ELR (cell line): ENCODE data around the gene IFNK.

ENCODE experiments used
- DNase-seq: peaks from one replicate; pipeline ENCODE4 v3.0.0-alpha.2; 2015; ENCODE audit warnings: low read depth

The IFNK gene

DNA sequence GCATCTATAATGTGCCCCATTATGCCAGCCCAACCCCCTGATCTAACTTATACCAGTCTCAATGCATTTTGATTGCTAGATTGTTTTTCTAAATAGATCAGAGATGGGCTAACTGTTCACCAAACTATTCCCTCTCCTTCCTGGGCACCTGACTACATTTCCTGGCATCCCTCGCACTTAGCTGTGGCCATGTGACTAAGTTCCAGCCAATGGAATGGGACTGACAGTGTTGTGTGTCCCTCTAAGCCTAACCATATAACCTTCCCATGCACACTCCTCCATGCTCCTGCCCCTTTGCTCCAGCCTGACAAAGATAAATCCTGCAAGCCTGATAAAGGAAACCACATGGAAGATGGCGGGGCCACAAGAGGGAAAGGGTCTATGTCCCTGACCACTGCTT lies 12.3 kb upstream of the IFNK start:
- no peak for DNase-seq

DNA sequence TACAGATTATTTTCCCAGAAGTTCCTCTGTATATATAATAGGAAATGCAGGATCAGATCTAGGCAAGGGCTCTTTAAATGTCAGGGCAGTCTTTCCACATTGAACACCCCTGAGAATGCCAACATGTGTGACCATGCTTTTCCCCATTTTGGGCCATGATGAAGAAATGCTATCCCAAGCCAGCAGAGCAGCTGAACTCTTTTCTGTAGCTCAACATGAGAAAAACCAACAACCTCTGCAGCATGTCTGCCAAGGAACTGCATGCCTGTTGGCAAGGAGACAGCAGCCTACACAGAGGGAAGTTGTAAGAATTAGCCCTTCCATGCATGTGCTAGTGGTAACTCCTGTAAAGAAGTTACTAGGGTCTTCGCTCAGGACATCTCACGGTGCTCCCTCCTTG lies 9.5 kb upstream of the IFNK start:
- no peak for DNase-seq

- DNase-seq: no peak
Observed at GRCh38 chr9:27518006-27518405, 6.1 kb upstream of the IFNK start.

- DNase-seq: no peak
Observed at GRCh38 chr9:27518809-27519208, 5.3 kb upstream of the IFNK start.

- DNase-seq: peak; percentile 77
Observed at GRCh38 chr9:27519466-27520465, 4.3 kb upstream of the IFNK start.

DNA sequence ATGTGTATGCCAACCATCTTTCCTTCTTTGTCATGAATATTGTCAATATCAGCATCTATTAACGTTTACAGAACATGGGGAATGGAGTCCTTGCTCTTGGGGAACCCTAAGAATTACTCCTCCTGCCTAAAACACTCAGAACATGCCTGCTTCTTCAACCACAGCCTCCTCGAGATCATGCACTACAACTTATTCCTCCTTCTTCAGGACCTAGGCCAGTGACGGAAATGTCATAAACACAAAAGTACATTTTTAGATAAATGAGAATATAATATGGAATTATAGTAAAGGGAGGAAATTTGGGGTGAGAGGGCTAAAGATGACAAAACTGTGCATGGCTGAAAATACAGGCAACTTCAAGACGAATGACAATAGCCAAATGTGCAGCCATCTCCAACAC lies 3.1 kb upstream of the IFNK start:
- DNase-seq: no peak

DNA sequence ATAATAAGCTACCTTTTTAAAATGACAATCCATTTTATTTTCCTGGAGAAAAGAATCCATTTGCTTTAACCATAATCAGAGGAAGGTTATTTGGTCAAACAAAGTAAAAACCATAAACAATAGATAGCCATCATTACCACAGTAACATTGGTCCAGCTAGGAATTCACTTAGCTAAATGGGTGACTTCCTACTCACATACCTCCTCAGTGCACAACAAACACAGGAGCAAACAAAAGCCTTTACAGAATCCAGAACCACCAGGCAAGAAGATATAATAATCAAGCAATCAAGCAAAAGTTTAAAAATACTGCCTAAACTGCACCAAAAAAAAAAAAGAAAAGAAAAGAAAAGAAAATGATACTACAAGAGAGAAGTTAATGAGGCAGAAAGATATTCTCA lies 949 bp upstream of the IFNK start:
- DNase-seq: no peak

DNA sequence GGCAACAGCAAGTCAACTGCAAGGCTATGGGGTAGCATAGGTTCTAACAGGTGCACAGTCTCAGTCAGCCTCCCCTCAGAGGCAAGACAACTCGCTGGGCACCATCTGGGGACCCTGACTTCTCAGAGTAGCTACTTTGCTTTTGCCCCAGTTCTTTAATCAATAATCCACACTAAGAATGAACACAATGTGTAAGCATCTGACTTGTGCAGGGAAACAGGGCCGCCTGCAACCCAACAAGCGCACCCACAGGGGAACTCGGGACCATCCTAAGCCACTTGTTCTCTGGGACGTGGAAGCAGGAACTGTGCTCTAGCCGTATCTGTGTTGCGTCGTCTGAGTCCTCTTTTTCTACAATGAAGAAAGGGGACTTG lies 3.6 kb downstream of the IFNK start:
- no peak for DNase-seq

GRCh38 chr9:27528076-27528885 lies 4.2 kb downstream of the IFNK start:
- DNase-seq: peak; percentile 61

GRCh38 chr9:27528886-27529315 lies 4.8 kb downstream of the IFNK start:
- DNase-seq: peak; percentile 45

DNA sequence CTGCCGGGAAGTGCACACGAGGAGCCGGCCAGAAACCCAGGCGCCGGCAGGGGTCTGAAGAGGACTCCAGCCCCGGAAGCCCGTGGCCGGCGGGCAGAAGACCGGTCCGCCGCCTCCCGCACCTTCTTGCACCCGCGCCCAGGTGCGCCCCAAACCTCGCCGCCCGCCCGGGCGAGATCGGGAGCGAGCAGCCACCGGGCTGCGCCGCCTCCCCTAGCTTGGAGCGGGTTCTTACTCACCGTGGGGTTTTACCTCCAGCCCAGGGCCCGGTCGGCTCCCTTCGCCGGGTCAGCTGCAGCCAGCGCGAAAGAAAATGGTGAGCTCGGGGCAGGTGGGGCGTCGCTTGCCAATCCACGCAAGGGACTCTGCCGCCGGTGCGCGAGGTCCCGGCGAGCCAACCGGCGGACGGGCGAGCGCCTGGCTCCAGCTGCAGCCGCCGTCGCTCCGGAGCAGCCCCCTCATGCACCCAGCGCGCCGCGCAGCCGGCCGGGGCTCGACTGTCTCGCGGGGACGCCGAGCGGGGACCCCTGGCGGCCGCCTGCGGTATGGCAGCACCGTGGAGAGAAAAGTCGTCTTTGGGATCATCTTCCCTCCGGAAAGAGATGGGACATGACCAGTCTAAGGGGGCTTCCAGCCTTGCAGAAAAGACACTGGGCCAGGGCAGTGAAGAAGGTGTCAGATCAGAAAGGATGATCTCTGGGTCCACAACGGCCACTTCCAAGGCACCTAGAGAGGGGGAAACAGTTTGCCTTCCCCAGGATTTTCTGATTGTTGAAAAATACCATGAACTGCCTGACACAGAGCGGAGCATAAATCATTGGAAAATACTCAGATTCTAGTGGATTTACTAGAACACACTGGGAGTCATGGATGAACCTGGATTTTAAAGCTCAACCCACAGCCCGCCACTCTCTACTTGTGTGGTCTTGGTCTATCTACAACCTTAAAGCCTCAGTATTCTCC lies 5.5 kb downstream of the IFNK start, which contains the start of gene MOB3B:
Gene MOB3B, minus strand, starts transcription at position 499 of the 963 bp plus-strand sequence. CDS start 74,264 bp downstream, outside the sequence.
- DNase-seq: peak; percentile 73

GRCh38 chr9:27530915-27531755 lies 7.0 kb downstream of the IFNK start:
- DNase-seq: no peak

DNA sequence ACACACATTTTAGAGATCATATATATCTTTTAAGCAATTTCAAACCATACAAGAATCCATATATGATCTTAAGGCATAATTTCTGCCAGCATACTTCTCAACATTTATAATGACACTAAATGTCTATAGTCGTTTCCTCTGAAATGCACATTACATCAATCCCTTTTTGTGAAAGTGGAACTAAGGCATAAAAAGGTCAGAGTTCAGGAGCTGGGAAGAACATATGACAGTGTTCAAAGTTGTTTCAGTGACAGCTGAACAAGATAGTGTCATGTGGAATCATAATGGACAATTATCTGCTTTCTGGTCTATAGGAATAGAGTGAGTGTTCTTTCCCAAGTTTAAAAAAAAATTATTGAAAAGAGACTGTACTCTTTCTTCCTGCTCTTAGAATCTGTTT lies 8.0 kb downstream of the IFNK start:
- DNase-seq: no peak

- DNase-seq: no peak
Observed at GRCh38 chr9:27533311-27533710, 9.2 kb downstream of the IFNK start.

- no peak for DNase-seq
Observed at GRCh38 chr9:27534131-27534530, 10.0 kb downstream of the IFNK start.

DNA sequence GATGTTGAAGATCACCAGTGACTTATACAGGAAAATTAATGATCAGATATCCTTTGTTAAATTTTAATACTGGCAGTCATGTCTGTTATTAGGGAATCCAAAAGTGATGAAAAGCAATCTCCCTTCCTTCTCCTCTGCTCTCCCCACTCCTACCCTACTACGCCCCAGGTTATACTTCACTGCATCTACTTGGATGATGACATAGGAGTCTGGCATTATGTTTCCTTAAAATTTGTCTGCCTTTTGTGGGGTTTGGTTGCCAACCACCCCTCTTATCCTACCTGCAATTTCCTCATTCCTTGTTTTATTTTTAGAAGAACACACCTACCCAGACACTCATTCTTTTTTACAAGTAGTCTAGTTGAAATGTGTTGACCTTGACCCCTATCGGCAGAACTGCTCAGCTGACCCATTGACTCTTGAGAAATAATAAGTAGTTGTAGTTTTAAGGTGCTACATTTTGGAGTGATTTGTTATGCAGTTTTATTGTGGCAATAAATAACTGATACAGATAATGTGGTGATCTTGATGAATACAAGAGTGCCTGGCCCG lies 10.6 kb downstream of the IFNK start:
- DNase-seq: no peak

DNA sequence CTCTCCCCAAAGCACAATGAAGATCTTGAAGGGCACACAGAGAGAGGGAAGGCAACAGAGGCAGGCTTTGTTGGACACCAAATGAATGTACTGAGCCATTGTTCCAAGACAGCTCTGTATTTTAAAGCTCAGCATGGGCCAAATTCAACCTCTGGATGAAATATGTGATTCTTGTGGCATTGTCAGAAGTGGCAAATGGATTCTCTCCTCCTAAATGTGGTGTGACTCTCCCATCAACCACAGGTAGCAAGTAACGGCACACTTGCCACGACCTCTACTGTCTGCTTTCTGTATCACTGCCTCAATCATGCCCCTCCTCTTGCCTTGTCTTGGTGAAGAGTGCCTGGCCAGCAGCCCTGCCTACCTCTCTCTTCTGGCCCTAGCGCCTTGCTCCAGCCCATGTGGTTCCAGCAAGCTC lies 11.6 kb downstream of the IFNK start:
- peak; percentile 25 for DNase-seq

- no peak for DNase-seq
Observed at GRCh38 chr9:27536168-27536567, 12.1 kb downstream of the IFNK start.

DNA sequence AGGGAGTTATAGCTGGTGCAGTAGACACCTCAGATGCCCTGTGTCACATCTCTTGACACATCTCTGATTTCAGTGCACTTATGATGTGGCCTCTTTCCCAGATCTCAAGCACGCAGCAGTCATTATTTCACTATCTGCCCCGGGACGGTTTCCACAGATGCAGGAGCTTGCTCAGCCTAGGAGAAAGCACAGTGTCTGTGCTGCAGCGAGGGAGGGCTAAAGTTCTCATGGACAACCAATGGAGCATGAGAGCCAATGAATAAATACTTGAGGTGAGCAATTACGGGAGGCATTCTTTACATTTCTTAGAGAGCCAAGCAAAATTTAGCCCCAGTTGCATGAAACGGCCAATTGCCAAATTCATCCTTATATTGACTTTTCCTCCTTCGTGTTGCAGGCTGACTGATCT lies 12.9 kb downstream of the IFNK start:
- no peak for DNase-seq

DNA sequence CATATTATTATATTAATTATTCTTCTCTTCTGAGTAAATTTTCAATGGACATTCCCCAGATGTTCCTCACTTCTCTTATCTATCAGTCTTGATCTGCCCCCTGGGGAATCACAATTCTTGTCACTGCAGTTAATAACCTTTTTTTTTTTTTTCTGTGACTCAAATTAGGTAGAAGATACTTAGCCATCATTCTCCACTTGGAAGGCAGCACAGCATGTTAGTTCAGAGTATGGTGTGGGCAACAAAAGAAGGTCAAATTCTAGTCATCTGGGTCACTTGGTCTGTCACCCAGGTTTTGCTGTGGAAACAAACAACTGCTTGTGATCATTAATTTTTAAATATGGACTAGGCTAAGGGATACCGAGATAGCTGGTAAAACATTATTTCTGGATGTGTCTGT lies 13.7 kb downstream of the IFNK start:
- DNase-seq: no peak
